Upper lobe of left lung (tissue), 4 donors: ENCODE measurements around the gene AP3D1.

Experiments used
- EP300 ChIP-seq, 4 donors: sonication (generic); formaldehyde crosslinking; IDR thresholded peaks; one replicate each; pipeline ENCODE4 v1.5.1; 2017; ENCODE audit warnings: antibody characterized with exemption in 4 of 4, control low read depth in 2 of 4
- POLR2A ChIP-seq, 4 donors: fragments of 450-650 bp; IDR thresholded peaks; one replicate each; pipeline ENCODE4 v1.5.1; 2016 to 2017; ENCODE audit warnings: antibody characterized with exemption in 4 of 4, mild to moderate bottlenecking in 2 of 4

- TF ChIP-seq EP300 (IDR thresholded peaks at IDR 0.05) = no peak
- no peak for TF ChIP-seq POLR2A (IDR thresholded peaks at IDR 0.05)
These were observed 39.9 kb downstream of the AP3D1 start for GRCh38 chr19:2111425-2111824.
